Adrenal gland (tissue), 12 donors: ENCODE measurements around the gene EDN2. TPM values are rescaled to one million over a fixed set of nuclear protein-coding genes. Genes with fewer than 3 reads are reported as not detected.

ENCODE experiments used
- DNase-seq, 7 donors: peaks; one replicate each; pipeline ENCODE4 v3.0.0-alpha.2; 2019 to 2020
- H3K27ac ChIP-seq, 5 donors: fragments of 200-600 bp; sonication (generic) in 4 of 5; 1 replicate in 3 of 5; 2 replicates in 2 of 5; pipeline versions ENCODE4 v1.5.1 to v1.8.0; 2016 to 2020; ENCODE audit warnings: mild to moderate bottlenecking in 1 of 5
- H3K27me3 ChIP-seq: fragments of 200-600 bp; 2 replicates; pipeline ENCODE4 v1.8.0; 2021
- H3K36me3 ChIP-seq, 2 donors: fragments of 200-600 bp; replicated peaks in 1 of 2; 1 replicate in 1 of 2; 2 replicates in 1 of 2; pipeline versions ENCODE4 v1.5.1 to v1.8.0; 2018 to 2022
- H3K4me1 ChIP-seq, 2 donors: fragments of 200-600 bp; replicated peaks in 1 of 2; 1 replicate in 1 of 2; 2 replicates in 1 of 2; pipeline versions ENCODE4 v1.5.1 to v1.8.0; 2018 to 2021
- H3K4me3 ChIP-seq, 4 donors: fragments of 200-600 bp; sonication (generic) in 3 of 4; one replicate each; pipeline ENCODE4 v1.5.1; 2016 to 2018
- H3K9me3 ChIP-seq, 3 donors: fragments of 200-600 bp; sonication (generic) in 1 of 3; replicated peaks in 1 of 3; 1 replicate in 2 of 3; 2 replicates in 1 of 3; pipeline versions ENCODE4 v1.5.1 to v1.8.0; 2016 to 2021
- POLR2A ChIP-seq, 2 donors: fragments of 450-650 bp; IDR thresholded peaks; one replicate each; pipeline ENCODE4 v1.6.1; 2017; ENCODE audit warnings: antibody characterized with exemption in 2 of 2, mild to moderate bottlenecking in 2 of 2, moderate library complexity in 1 of 2
- WGBS, 4 donors: extraction: QIAGEN DNeasy Blood & Tissue Kit in 2 of 4; methylation state at CpG; one replicate each; pipeline versions ENCODE4 v1.1.5 to v1.1.7; 2013 to 2017; 5-methylcytosine and 5-hydroxymethylcytosine counted together
- intact Hi-C, 2 donors: fragments of 100-400 bp; cut with DNase I; formaldehyde crosslinking; loops; one replicate each; pipeline versions ENCODE4 v1.14.1 to v1.15.0; 2022 to 2023
- polyA plus RNA-seq, 3 donors: library from polyadenylated mRNA; stranded (reverse); fragments of 200-250 nt in 2 of 3; fragments of 350-450 nt in 1 of 3; fragmentation: Illumina TruSeq in 1 of 3; extraction: RNeasy Lipid Tissue Mini Kit (QIAGEN cat#74804) in 1 of 3; gene quantifications; one replicate each; pipeline ENCODE4 v1.2.3, GENCODE V29; 2013 to 2014
- total RNA-seq, 9 donors: library from RNA; depleted of rRNA in 4 of 9; stranded (reverse); fragments of >200 nt in 4 of 9; fragments of 120-200 nt in 1 of 9; fragmentation: NEBNext Ultra II Directional in 1 of 9; extraction: Animal tissue kit (Norgen Biotek cat#: 25700) in 1 of 9; gene quantifications; one replicate each; pipeline versions ENCODE4 v1.1.0 to v1.2.4, GENCODE V29; 2013 to 2023
- TF ChIP-seq, protein P1 (sequence below), 6 experiments: fragments of 450-650 bp in 4 of 6; fragments of 200-600 bp in 2 of 6; sonication (generic) in 1 of 6; IDR thresholded peaks; 1 replicate in 5 of 6; 2 replicates in 1 of 6; pipeline versions ENCODE4 v1.5.1 to v1.8.0; 2016 to 2021; ENCODE audit warnings: antibody characterized with exemption in 6 of 6, mild to moderate bottlenecking in 2 of 6, moderate library complexity in 1 of 6
- donor health status: healthy with polysubstance abuse.
- donor health status: Bipolar disorder and iron deficiency.
- donor health status: DM: yes; HTN: yes; CAD: no.
- donor health status: DM: no; HTN: no; CAD: no.
- donor health status: DM: no; HTN: no; CAD: no.
- donor health status: DM: yes; HTN: yes; CAD: no.

EDN2 gene
- total and polyA plus RNA-seq, 12 donors: 0.07 to 0.39 TPM; not detected in 10

DNA sequence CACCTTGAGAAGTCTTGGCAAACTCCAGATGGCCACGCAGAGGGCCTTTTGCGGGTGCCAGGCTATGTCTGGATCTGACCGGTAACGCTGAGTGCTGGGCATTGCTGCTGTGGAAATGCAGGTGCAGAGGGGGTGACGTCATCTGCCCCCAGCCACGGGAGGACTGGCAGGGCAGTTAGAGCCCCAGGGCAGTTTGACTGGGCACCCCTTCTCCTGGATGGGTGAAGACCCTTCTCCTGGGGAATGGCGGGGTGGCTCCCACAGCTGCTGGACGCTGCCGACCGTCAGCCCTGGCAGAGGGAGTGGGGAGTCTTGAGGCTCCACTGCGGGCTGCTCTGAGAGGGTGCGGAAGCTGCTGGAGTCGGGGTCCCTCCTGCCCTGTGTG, 12.6 kb upstream of the EDN2 start:
- Histone ChIP-seq H3K4me3 (no peak overlapping the region), H3K4me1 (peaks cover 15 to 28% of the 10 kb centered on the region in 2 donors), H3K36me3 (no peaks in the 10 kb centered on the region), H3K27me3 (no peaks in the 10 kb centered on the region), H3K9me3 (no peaks in the 10 kb centered on the region), H3K27ac (peak overlapping the region in 1 of 5 donors; percentile 81)
- intact Hi-C loops: no loop called here
- TF ChIP-seq, protein P1, sequence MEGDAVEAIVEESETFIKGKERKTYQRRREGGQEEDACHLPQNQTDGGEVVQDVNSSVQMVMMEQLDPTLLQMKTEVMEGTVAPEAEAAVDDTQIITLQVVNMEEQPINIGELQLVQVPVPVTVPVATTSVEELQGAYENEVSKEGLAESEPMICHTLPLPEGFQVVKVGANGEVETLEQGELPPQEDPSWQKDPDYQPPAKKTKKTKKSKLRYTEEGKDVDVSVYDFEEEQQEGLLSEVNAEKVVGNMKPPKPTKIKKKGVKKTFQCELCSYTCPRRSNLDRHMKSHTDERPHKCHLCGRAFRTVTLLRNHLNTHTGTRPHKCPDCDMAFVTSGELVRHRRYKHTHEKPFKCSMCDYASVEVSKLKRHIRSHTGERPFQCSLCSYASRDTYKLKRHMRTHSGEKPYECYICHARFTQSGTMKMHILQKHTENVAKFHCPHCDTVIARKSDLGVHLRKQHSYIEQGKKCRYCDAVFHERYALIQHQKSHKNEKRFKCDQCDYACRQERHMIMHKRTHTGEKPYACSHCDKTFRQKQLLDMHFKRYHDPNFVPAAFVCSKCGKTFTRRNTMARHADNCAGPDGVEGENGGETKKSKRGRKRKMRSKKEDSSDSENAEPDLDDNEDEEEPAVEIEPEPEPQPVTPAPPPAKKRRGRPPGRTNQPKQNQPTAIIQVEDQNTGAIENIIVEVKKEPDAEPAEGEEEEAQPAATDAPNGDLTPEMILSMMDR (IDR thresholded peaks at IDR 0.05): no peak
- TF ChIP-seq POLR2A (IDR thresholded peaks at IDR 0.05): no peak
- WGBS, 4 donors: 84 to 92% (median 85%) methylated on average over 6 to 13 of the region's 13 CpGs
- no peak for DNase-seq

DNA sequence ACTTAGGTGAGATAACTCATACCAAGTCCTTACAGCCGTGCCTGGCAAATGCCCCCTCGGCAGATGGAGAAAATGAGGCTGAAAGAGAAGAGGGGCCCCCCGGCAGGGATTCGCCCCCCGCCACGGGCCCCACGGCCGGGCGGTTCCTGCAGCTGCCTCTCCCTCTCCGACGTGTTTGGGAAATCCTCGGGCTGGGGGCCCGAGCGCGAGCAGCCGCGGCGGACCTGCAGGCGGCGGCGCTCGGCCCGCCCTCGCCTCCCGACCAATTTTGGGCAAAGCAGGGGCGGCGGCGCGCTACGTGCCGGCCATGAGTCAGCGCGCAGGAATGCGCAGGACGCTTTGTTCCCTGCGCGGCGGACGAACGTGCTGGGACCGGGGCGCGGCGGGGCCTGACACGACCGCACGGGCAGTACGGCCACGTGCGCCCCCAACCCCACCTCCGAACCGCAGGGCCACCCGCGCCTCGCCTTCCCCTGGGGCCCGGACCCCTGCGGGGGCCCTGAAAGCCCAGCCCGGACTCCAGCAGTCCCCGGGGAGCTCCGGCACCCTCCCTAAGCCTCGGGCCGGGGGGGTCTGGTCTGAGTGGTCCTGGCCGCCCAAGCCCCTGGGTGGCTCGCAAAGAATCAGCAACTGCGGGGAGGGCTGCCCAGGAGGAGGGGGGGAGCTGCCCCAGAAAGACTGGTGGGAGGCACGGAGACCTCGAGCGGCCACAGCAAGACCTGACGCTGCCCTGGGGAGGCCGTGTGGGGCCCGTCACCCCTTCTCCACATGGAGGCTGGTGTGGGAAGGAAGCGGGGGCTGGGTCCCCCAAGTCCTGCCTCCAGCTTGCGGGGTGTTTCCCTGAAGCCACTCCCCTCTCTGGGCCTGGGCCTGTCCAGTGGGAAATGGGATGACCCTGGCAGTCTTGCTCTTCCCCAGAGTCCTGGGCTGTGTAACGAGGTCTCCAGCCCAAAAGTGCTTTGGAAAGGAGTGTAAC, 11.9 kb upstream of the EDN2 start:
- WGBS, 4 donors: 10 to 50% (median 21%) methylated on average over 2 to 74 of the region's 74 CpGs
- H3K27ac ChIP-seq: peak overlapping the region in 3 of 5 donors; percentile 64 to 81 (median 66)
- H3K36me3 ChIP-seq: no peaks in the 10 kb centered on the region

DNA sequence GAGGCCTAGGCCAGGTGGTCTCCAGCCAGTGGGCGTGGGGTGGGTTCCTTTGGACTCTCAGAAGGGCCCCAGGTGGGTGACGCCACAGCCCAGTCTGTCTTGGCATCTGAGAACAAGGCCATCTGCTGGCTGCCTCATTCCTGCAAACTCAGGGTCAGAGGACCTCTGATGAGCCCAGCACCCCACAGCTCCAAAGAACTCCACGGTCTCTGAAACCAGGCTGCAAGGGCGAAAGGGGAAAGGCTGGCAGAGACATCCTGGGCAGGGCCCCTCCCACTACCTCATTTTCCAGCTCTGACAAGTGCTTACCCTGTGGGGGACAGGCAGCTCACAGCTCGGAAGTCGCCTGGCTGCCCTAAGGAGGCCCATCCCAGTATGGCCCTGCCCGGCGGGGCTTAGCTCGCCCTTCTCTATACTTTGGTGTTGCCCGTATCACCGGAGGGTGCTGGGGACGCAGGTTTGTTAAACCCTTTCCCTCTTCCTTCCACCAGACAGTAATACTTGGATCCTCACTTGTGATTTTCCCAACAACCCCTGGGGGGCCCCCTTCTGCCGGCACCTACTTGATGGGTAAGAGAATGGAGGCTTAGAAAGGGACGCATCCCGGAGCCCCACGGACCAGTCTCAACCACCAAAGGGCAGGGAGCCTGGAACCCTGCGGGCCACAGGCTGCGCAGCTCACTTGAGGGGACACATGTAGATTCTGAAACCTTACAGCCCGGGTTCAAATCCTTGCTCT, 10.9 kb upstream of the EDN2 start:
- no peaks in the 10 kb centered on the region for H3K36me3 ChIP-seq
- DNase-seq: peak in 6 of 7 donors; percentile 60 to 74 (median 70)
- H3K4me3 ChIP-seq: peak overlapping the region in 1 of 4 donors; percentile 37
- H3K27me3 ChIP-seq: no peaks in the 10 kb centered on the region
- TF ChIP-seq, protein P1 (IDR thresholded peaks at IDR 0.05): peak in 1 of 6 experiments; percentile 16
- TF ChIP-seq POLR2A (IDR thresholded peaks at IDR 0.05): no peak
- H3K27ac ChIP-seq: peak overlapping the region in 4 of 5 donors; percentile 33 to 81 (median 65)
- H3K4me1 ChIP-seq: peaks cover 15 to 23% of the 10 kb centered on the region in 2 donors
- intact Hi-C loops: no loop called here
- WGBS, 4 donors: 51 to 67% (median 62%) methylated on average over 12 to 19 of the region's 19 CpGs
- no peaks in the 10 kb centered on the region for H3K9me3 ChIP-seq

More for the DNA sequence above, 11.9 kb upstream of the EDN2 start:
- TF ChIP-seq POLR2A (IDR thresholded peaks at IDR 0.05): no peak
- TF ChIP-seq, protein P1 (IDR thresholded peaks at IDR 0.05): peak in 1 of 6 experiments; percentile 14
- intact Hi-C loops: no loop called here
- Histone ChIP-seq H3K9me3 (no peaks in the 10 kb centered on the region), H3K4me3 (peak overlapping the region in 1 of 4 donors; percentile 37), H3K4me1 (peaks cover 15 to 28% of the 10 kb centered on the region in 2 donors), H3K27me3 (no peaks in the 10 kb centered on the region)
- DNase-seq: peak; percentile 73 to 92 (median 87)
